ENCODE results near the gene PRORP.
A peak's percentile ranks its signal among the peaks of the same experiment; 100 is the strongest.
"Not testable (repeated sequence)": the region's sequence is repeated elsewhere in the genome, so short reads cannot be mapped to it uniquely, and the experiment has no call there.

Gene PRORP

GRCh38 chr14:35147711-35148110, 25.4 kb downstream of the PRORP start:
- no peak overlapping the region for H3K4me3 ChIP-seq (replicated peaks in 1 of 2; ENCODE audit: low read depth in 2 of 2, low read length in 2 of 2)
- no peak for DNase-seq (ENCODE audit: low read depth in 2 of 2)
- TF ChIP-seq, protein P1, sequence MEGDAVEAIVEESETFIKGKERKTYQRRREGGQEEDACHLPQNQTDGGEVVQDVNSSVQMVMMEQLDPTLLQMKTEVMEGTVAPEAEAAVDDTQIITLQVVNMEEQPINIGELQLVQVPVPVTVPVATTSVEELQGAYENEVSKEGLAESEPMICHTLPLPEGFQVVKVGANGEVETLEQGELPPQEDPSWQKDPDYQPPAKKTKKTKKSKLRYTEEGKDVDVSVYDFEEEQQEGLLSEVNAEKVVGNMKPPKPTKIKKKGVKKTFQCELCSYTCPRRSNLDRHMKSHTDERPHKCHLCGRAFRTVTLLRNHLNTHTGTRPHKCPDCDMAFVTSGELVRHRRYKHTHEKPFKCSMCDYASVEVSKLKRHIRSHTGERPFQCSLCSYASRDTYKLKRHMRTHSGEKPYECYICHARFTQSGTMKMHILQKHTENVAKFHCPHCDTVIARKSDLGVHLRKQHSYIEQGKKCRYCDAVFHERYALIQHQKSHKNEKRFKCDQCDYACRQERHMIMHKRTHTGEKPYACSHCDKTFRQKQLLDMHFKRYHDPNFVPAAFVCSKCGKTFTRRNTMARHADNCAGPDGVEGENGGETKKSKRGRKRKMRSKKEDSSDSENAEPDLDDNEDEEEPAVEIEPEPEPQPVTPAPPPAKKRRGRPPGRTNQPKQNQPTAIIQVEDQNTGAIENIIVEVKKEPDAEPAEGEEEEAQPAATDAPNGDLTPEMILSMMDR (IDR thresholded peaks at IDR 0.05; ENCODE audit: low read depth, low read length), result no peak

DNA sequence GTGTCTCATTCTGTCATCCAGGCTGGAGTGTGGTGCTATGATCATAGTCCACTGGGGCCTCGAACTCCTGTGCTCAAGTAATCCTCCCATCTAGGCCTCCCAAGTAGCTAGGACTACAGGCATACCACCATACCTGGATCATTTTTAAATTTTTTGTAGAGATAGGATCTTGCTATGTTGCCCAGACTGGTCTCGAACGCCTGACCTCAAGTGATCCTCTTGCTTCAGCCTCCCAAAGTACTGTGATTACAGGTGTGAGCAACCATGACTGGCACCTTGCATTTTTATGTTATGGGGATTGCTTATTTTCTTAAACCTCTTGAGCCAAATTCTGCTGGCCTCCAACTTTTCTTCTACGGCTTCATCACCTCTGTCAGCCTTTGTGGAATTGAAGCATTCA, 26.9 kb downstream of the PRORP start:
- TF ChIP-seq, protein P1 (IDR thresholded peaks at IDR 0.05; ENCODE audit: low read depth, low read length), result no peak
- no peak overlapping the region for H3K4me3 ChIP-seq (replicated peaks in 1 of 2; ENCODE audit: low read depth in 2 of 2, low read length in 2 of 2)
- DNase-seq (ENCODE audit: low read depth in 2 of 2), result no peak

DNA sequence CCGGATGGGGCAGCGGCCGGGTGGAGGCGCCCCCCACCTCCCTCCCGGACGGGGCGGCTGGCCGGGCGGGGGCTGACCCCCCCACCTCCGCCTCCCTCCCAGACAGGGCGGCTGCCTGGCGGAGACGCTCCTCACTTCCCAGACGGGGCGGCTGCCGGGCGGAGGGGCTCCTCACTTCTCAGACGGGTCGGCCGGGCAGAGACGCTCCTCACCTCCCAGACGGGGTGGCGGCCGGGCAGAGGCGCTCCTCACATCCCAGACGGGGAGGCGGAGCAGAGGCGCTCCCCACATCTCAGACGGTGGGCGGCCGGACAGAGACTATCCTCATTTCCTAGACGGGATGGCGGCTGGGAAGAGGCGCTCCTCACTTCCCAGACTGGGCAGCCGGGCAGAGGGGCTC, 30.2 kb downstream of the PRORP start:
- not testable (repeated sequence) for H3K4me3 ChIP-seq (replicated peaks in 1 of 2; ENCODE audit: low read depth in 2 of 2, low read length in 2 of 2); DNase-seq (ENCODE audit: low read depth in 2 of 2)

- H3K4me3 ChIP-seq (replicated peaks in 1 of 2; ENCODE audit: low read depth in 2 of 2, low read length in 2 of 2), result no peak overlapping the region
- TF ChIP-seq, protein P1 (IDR thresholded peaks at IDR 0.05; ENCODE audit: low read depth, low read length), result no peak
- DNase-seq (ENCODE audit: low read depth in 2 of 2), result no peak
These were observed 31.7 kb downstream of the PRORP start for GRCh38 chr14:35154016-35154415.

DNA sequence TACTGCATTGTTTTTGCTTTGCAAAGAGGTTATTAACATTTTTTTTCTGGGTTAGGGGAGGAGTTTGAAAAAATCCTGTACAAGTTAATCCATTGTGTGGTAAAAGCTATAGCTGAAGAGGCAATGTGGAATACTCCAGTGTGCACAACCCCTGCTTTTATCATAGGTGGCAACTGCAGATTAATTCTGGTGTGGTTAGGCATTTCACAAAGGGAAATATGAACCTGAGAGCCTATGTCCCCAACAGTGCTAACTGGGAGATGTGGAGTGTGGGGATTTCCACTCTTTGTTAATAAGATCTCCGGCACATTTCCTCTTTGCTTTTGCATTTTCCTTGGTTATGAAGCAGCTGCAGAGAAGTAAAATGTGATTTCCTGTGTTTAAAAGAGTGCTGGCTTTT, 33.6 kb downstream of the PRORP start:
- H3K4me3 ChIP-seq (replicated peaks in 1 of 2; ENCODE audit: low read depth in 2 of 2, low read length in 2 of 2), result no peak overlapping the region
- DNase-seq (ENCODE audit: low read depth in 2 of 2), result peak; percentile 52 to 80
- TF ChIP-seq, protein P1 (IDR thresholded peaks at IDR 0.05; ENCODE audit: low read depth, low read length), result no peak

GRCh38 chr14:35158491-35158890, 36.1 kb downstream of the PRORP start:
- no peak for DNase-seq (ENCODE audit: low read depth in 2 of 2)
- H3K4me3 ChIP-seq (replicated peaks in 1 of 2; ENCODE audit: low read depth in 2 of 2, low read length in 2 of 2), result no peak overlapping the region
- TF ChIP-seq, protein P1 (IDR thresholded peaks at IDR 0.05; ENCODE audit: low read depth, low read length), result no peak

DNA sequence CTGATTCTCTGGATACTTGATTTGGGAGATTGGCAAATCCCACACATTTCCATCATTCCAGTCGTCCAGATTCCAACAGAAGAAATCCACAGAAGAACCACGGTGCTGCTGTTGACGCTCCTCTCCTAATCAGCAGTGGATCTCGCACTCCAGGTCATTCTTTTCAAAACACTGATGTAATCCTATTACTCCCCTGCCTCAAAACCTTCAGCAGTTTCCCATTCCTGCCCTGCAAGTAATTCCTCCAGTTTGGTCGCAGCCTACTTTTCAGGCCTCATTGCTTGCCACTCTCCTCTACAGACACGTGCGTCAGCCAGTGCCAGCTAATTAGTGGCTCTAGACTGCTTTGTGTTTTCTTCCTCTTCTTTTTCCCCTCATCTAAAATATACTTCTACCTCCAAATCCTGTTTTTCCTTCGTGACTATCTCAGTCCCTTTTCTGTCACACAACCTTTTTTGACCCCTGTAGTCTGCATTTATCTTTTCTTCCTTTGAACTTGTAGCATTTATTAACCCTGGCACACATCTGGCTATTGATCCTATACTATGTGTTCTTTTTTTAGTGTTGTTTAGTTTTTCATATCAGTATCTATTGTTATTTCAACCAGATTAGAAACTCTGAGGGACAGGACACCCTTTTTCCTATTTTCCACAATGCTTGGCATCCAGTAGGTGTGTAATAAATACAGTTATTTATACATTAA, 36.8 kb downstream of the PRORP start:
- no peak overlapping the region for H3K4me3 ChIP-seq (replicated peaks in 1 of 2; ENCODE audit: low read depth in 2 of 2, low read length in 2 of 2)
- DNase-seq (ENCODE audit: low read depth in 2 of 2), result no peak
- TF ChIP-seq, protein P1 (IDR thresholded peaks at IDR 0.05; ENCODE audit: low read depth, low read length), result no peak

Data from cardiac fibroblast (primary cell).